ENCODE results near the gene GJA8. TPM values are rescaled to one million over a fixed set of nuclear protein-coding genes. Genes with fewer than 3 reads are reported as not detected.

GJA8 gene
- total RNA-seq, 1 donor = not detected

DNA sequence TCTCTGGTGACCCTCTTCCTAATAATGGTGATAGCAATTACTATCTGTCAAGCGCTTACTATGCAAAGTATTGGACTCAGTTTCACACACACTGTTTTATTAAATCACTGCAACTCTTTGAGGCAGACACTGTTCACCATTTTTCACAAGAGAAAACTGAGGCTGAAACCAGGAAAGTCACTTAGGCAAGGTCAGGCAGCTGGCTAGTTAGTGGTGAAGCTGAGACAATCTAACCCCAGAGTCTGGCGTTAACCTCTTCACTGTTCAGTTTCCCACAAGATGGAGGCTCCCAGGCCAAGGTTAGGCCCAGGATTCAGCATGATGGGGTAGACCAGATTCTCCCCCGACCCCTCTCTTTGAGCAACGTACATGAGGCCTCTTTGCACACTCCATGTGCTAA, 4.8 kb upstream of the GJA8 start:
- no peak overlapping the region for H3K4me3 ChIP-seq (ENCODE audit: low read depth, low read length)
- no peak for TF ChIP-seq CTCF (IDR thresholded peaks at IDR 0.05; ENCODE audit: insufficient read depth, low read length)
- no peak for DNase-seq (ENCODE audit: low read depth)

- H3K4me3 ChIP-seq (ENCODE audit: low read depth, low read length) = no peak overlapping the region
- no peak for DNase-seq (ENCODE audit: low read depth)
- TF ChIP-seq CTCF (IDR thresholded peaks at IDR 0.05; ENCODE audit: insufficient read depth, low read length) = no peak
These were observed 2.1 kb downstream of the GJA8 start for GRCh38 chr1:147904726-147905125.

- H3K4me3 ChIP-seq (ENCODE audit: low read depth, low read length) = no peak overlapping the region
- DNase-seq (ENCODE audit: low read depth) = no peak
- no peak for TF ChIP-seq CTCF (IDR thresholded peaks at IDR 0.05; ENCODE audit: insufficient read depth, low read length)
These were observed 5.4 kb downstream of the GJA8 start for GRCh38 chr1:147907786-147908509.

GRCh38 chr1:147912553-147912952, 10.0 kb downstream of the GJA8 start:
- H3K4me3 ChIP-seq (ENCODE audit: low read depth, low read length) = no peak overlapping the region
- no peak for TF ChIP-seq CTCF (IDR thresholded peaks at IDR 0.05; ENCODE audit: insufficient read depth, low read length)
- no peak for DNase-seq (ENCODE audit: low read depth)

- H3K4me3 ChIP-seq (ENCODE audit: low read depth, low read length) = no peak overlapping the region
- DNase-seq (ENCODE audit: low read depth) = no peak
- no peak for TF ChIP-seq CTCF (IDR thresholded peaks at IDR 0.05; ENCODE audit: insufficient read depth, low read length)
These were observed 10.9 kb downstream of the GJA8 start for GRCh38 chr1:147913362-147913942.

DNA sequence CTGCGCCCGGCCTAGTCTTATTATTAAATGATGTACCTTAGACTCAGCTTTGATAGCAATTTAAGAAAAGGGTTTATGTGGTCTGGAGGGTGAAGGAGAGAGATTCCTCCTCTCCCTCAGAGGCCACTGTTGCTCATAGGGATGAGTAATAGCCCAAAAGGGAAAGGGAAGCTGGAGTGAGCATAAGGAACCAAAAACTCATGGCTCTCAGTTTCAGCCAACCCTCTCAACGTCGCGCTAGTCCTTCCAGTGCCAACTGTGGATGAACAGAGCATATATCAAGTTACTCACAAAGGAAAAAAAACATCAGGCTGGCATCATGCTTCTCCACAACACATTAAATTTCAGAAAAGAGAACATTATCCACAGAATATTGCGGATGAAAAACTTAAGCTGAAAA, 17.3 kb downstream of the GJA8 start:
- no peak for DNase-seq (ENCODE audit: low read depth)
- no peak overlapping the region for H3K4me3 ChIP-seq (ENCODE audit: low read depth, low read length)
- no peak for TF ChIP-seq CTCF (IDR thresholded peaks at IDR 0.05; ENCODE audit: insufficient read depth, low read length)
